Muscle layer of duodenum (tissue), 2 donors: Measurements from ENCODE around the gene SLC35G1.

Source experiments
- H3K27ac ChIP-seq: one replicate; pipeline ENCODE4 v1.7.0; 2013; ENCODE audit warnings: mild to moderate bottlenecking, low read length
- H3K27me3 ChIP-seq: one replicate; pipeline ENCODE4 v1.7.0; 2013; ENCODE audit warnings: low read depth, mild to moderate bottlenecking, control low read depth, low read length
- H3K36me3 ChIP-seq, 2 donors: one replicate each; pipeline ENCODE4 v1.7.0; 2013; ENCODE audit warnings: low read length in 2 of 2, control low read depth in 1 of 2, mild to moderate bottlenecking in 1 of 2; ENCODE audit not compliant: insufficient read depth in 2 of 2, control insufficient read depth in 1 of 2
- H3K4me1 ChIP-seq, 2 donors: one replicate each; pipeline ENCODE4 v1.7.0; 2013; ENCODE audit warnings: low read length in 2 of 2, mild to moderate bottlenecking in 2 of 2, control low read depth in 1 of 2, moderate library complexity in 1 of 2; ENCODE audit not compliant: insufficient read depth in 2 of 2, control insufficient read depth in 1 of 2
- H3K4me3 ChIP-seq, 2 donors: one replicate each; pipeline ENCODE4 v1.7.0; 2013; ENCODE audit warnings: low read length in 2 of 2, low read depth in 1 of 2, mild to moderate bottlenecking in 1 of 2
- H3K9me3 ChIP-seq, 2 donors: one replicate each; pipeline ENCODE4 v1.7.0; 2013; ENCODE audit warnings: low read length in 2 of 2, control low read depth in 1 of 2, mild to moderate bottlenecking in 1 of 2; ENCODE audit not compliant: control insufficient read depth in 1 of 2
- donor health status: healthy.

The SLC35G1 gene

DNA sequence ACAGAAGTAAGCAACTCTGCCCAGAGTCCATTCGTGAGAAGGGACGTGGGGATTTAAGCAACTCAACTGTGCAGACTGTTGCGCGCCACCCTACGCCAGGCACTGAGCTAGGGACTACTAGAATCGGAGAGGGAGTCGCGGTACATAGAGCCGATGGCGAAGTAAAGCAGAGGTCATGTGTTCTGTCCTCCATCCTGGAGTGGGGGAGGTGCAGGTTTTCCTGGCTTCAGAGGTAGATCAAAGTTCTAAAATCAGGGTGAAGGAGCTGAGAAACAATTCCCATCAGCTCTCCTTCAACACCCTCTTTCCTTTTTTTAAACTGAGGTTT, 23.2 kb downstream of the SLC35G1 start:
- Histone ChIP-seq H3K9me3 (no peaks in the 10 kb centered on the region), H3K27ac (no peak overlapping the region), H3K36me3 (no peaks in the 10 kb centered on the region), H3K4me1 (no peaks in the 10 kb centered on the region), H3K27me3 (no peaks in the 10 kb centered on the region), H3K4me3 (peak overlapping the region; percentile 23)

DNA sequence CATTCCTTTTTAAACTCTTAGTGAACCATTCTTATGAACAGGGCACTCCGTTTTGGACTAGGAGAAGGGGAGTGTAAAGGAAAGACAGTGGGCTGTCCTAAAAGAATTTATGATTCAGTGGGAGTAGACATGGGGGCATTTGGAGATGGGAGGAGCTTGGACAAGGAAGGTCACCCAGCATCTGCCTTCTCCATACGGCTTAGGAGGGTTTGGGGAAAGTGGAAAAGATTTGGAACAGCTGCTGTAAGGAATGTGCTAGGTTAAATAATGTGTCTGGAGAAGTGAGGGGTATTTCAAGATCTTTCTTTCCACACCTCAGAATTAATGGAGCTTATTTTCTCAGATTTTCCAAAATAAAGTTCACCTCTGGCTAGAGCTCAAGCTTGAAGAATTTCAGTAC, 24.0 kb downstream of the SLC35G1 start:
- Histone ChIP-seq H3K4me1 (no peaks in the 10 kb centered on the region), H3K27ac (no peak overlapping the region), H3K36me3 (no peaks in the 10 kb centered on the region), H3K27me3 (no peaks in the 10 kb centered on the region), H3K9me3 (no peaks in the 10 kb centered on the region), H3K4me3 (no peak overlapping the region)

DNA sequence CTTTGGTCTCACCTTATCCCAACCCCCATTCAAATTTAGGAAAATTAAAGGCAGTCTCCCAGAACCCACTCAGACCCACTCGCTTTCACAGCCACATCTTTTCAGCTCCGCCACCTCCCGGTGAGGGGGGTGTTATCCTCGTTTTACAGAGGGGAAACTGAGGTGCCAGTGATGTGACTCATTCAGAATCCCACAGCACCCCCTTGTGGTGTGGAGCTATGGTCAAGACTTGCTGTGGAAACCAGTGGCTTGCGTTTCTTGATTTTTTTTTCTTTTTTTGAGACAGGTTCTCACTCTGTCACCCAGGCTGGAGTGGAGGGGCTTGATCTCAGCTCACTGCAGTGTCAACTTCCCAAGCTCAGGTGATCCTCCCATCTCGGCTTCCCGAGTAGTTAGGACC, 27.6 kb downstream of the SLC35G1 start:
- Histone ChIP-seq H3K27ac (no peak overlapping the region), H3K27me3 (no peaks in the 10 kb centered on the region), H3K4me1 (no peaks in the 10 kb centered on the region)

DNA sequence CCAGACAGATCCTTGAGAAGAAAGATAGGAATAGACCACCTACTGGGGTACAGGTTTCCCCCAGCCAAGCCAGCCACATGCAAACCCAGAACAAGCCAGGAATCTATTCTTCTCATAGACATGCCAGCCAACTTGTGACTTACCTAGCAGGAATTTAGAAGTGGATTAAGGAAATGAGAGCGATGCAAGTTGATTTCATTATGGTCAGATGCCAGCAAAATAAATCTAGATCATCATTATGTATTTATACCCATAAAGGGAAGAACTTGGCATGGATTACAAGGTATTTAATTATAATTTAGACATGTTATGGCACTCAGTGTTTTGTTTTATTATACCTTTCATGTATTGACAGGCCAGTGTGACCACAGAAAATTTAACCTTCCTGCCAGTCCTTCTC, 32.8 kb downstream of the SLC35G1 start:
- Histone ChIP-seq H3K27me3 (no peaks in the 10 kb centered on the region), H3K9me3 (no peaks in the 10 kb centered on the region), H3K27ac (no peak overlapping the region), H3K4me3 (no peak overlapping the region), H3K4me1 (no peaks in the 10 kb centered on the region), H3K36me3 (no peaks in the 10 kb centered on the region)

More for the DNA sequence above, 27.6 kb downstream of the SLC35G1 start:
- H3K9me3 ChIP-seq: no peaks in the 10 kb centered on the region
- H3K36me3 ChIP-seq: no peaks in the 10 kb centered on the region
- no peak overlapping the region for H3K4me3 ChIP-seq

DNA sequence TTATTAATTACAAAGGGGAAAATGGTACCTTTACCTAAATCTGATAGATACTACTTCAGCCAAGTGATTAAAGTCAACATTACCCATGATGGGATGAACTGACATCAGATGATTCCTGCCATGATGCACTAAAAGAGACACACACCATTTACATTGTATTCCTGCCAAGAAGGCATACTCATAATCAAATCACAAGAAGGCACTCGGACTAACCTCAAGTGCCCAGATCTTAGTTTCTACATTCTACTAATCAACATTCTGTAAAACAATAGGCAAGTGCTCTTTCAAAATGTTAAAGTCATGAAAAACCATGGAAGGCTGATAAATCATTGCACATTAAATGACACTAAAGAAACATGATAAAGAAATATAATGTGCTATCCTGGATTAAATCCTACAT, 44.4 kb downstream of the SLC35G1 start:
- H3K4me3 ChIP-seq: no peak overlapping the region

DNA sequence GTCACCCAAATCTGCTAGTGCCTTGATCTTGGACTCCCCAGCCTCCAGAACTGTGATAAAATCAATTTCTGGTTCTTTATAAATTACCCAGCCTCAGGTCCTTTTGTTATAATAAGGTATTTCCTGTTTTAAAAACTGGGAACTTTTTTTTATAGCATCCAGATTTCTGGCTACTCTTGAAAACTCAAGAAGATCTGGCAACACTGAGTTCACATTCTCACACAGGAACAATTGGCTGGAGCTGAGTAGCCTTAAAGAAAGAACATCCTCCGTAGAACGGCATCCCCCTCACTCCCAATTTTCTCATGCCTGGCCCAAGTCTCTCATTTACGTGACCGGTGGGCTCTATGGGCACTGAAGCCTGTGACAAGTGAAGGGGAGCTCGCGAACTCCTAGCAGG, 47.1 kb downstream of the SLC35G1 start:
- H3K4me3 ChIP-seq: no peak overlapping the region

More for the DNA sequence above, 44.4 kb downstream of the SLC35G1 start:
- H3K9me3 ChIP-seq: no peaks in the 10 kb centered on the region
- no peaks in the 10 kb centered on the region for H3K36me3 ChIP-seq
- H3K27me3 ChIP-seq: no peaks in the 10 kb centered on the region
- no peak overlapping the region for H3K27ac ChIP-seq
- no peaks in the 10 kb centered on the region for H3K4me1 ChIP-seq

DNA sequence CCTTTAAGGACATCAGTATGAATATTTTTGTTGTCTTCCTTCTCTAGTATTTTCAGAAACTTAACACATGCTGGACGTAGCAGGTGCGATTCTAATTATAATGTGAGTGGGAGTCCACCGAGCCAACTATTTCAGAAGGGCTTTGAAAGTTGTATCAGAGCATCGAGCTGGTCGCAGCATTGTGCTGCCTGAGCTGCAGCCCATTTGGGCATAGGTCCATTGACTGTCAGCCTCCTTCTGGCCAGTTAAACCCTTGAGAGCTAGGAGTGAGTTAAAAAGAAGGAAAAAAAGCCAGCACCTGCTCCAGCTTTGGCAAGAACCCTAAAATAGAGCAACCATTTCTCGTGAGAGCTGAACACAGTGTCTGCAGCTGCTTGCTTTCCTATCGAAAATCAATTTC, 47.8 kb downstream of the SLC35G1 start:
- no peaks in the 10 kb centered on the region for H3K4me1 ChIP-seq
- H3K27me3 ChIP-seq: no peaks in the 10 kb centered on the region
- no peaks in the 10 kb centered on the region for H3K36me3 ChIP-seq
- no peak overlapping the region for H3K27ac ChIP-seq
- H3K4me3 ChIP-seq: no peak overlapping the region
- no peaks in the 10 kb centered on the region for H3K9me3 ChIP-seq

More for the DNA sequence above, 47.1 kb downstream of the SLC35G1 start:
- Histone ChIP-seq H3K36me3 (no peaks in the 10 kb centered on the region), H3K4me1 (no peaks in the 10 kb centered on the region), H3K27ac (no peak overlapping the region), H3K27me3 (no peaks in the 10 kb centered on the region), H3K9me3 (no peaks in the 10 kb centered on the region)

DNA sequence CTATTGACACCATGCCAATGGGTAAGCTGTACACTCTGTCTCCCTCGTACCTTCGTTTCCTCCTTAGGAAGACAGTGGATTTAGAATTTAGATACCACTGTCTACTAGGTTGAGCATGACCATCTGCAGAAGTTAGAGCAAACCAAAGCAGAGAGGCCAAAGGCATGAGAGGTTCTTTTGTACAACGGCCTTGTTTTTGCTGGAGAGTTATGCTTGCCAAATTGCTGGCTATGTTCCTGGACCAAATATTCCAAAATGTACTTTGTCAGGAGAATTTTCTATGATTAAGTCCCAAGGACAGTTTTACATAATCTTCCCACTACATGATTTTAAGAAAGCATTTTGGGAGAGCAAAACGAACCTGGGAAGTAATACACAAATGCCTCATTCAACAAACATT, 52.0 kb downstream of the SLC35G1 start:
- no peak overlapping the region for H3K4me3 ChIP-seq

DNA sequence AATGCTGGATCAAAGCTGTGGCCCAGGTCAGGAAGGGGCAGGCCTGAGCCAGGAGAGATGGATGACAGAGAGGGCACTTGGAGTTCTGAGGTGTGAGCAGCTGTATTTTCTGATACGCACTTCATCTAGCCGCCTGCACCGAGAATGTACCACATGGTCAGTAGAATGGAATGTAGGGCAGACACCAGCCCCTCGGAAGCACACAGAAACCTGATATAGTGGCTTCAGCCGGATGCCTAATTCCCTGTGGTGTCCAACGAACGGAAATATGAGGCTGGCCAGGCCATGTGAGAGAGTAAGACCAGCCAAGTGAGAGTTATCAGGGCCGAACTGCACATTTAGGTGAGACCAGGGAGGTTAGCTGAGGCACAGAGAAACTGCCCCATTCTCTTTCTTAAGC, 53.3 kb downstream of the SLC35G1 start:
- Histone ChIP-seq H3K27ac (no peak overlapping the region), H3K4me3 (no peak overlapping the region)

More for the DNA sequence above, 52.0 kb downstream of the SLC35G1 start:
- Histone ChIP-seq H3K4me1 (no peaks in the 10 kb centered on the region), H3K36me3 (no peaks in the 10 kb centered on the region), H3K9me3 (no peaks in the 10 kb centered on the region), H3K27ac (no peak overlapping the region), H3K27me3 (no peaks in the 10 kb centered on the region)

DNA sequence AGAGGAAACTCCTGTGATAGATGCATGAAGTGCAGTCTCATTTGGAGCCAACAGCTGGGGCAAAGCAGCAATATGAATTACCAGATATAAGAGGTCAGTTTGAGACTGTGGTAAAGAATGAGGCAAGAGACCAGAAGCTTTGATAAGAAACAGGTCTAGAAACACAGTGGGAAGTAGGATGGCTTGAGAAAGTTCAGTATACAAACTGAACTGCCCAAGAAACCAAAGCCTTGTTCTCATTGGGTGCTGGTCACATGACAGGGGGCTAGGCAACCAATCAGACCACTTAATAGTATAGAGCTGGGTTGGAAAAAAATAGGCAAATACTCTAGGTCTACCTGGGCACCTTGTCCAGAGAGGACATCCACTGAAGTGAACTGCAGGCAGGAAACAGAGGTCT, 53.7 kb downstream of the SLC35G1 start:
- Histone ChIP-seq H3K9me3 (no peaks in the 10 kb centered on the region), H3K27me3 (no peaks in the 10 kb centered on the region), H3K27ac (no peak overlapping the region), H3K4me1 (no peaks in the 10 kb centered on the region), H3K4me3 (no peak overlapping the region), H3K36me3 (no peaks in the 10 kb centered on the region)

More for the DNA sequence above, 53.3 kb downstream of the SLC35G1 start:
- Histone ChIP-seq H3K27me3 (no peaks in the 10 kb centered on the region), H3K4me1 (no peaks in the 10 kb centered on the region), H3K9me3 (no peaks in the 10 kb centered on the region), H3K36me3 (no peaks in the 10 kb centered on the region)

DNA sequence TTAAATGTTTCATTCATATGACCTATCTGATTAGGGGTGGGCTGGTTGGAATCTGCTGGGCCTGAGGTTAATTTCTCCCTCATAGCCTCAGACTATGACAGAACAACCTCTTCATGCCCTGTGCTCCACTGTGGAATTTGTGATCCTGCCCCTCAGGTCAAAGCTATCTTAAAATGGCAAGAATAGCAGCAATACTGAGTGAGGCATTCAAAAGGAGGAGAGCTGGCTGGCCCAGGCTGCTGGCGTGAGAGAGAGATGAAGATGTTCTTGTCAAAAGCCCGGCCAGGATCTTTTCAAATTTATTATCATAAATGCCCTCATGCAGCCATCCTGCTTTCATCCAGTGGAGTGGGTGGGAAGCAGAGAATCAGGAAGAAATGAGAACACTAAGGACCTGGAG, 58.1 kb downstream of the SLC35G1 start:
- Histone ChIP-seq H3K27me3 (no peaks in the 10 kb centered on the region), H3K27ac (no peak overlapping the region), H3K4me1 (no peaks in the 10 kb centered on the region), H3K4me3 (no peak overlapping the region), H3K36me3 (no peaks in the 10 kb centered on the region), H3K9me3 (no peaks in the 10 kb centered on the region)
